Activated T-cell treated with anti-CD3 and anti-CD28 coated beads, Interleukin-2, amount 50 U/mL, for 72 hours (primary cell): ENCODE data around the gene NOX5. TPM values are rescaled to one million over a fixed set of nuclear protein-coding genes. Genes with fewer than 3 reads are reported as not detected.

ENCODE experiments used
- ATAC-seq, 2 donors: fragments of 150-1000 bp; cut with Tn5 transposase; replicated peaks in 1 of 2; 2 replicates each; pipeline ENCODE4 v1.10.0; 2021; ENCODE audit warnings: moderate library complexity in 2 of 2, mild to moderate bottlenecking in 1 of 2
- DNase-seq, 2 donors: peaks; one replicate each; pipeline ENCODE4 v3.0.0; 2021 to 2022; ENCODE audit warnings: mixed read lengths in 1 of 2
- H3K27ac Mint-ChIP-seq: one replicate; pipeline ENCODE4 v1.8.0; 2022; ENCODE audit warnings: mild to moderate bottlenecking, moderate library complexity, mixed read lengths
- H3K27me3 Mint-ChIP-seq: one replicate; pipeline ENCODE4 v1.8.0; 2022; ENCODE audit warnings: low read depth, mixed read lengths
- H3K36me3 Mint-ChIP-seq, 2 donors: one replicate each; pipeline ENCODE4 v1.8.0; 2022; ENCODE audit warnings: mixed read lengths in 2 of 2, mild to moderate bottlenecking in 1 of 2; ENCODE audit not compliant: insufficient read depth in 2 of 2
- H3K4me1 Mint-ChIP-seq: one replicate; pipeline ENCODE4 v1.8.0; 2022; ENCODE audit warnings: low read depth, mixed read lengths
- H3K4me3 Mint-ChIP-seq, 2 donors: one replicate each; pipeline ENCODE4 v1.8.0; 2022; ENCODE audit warnings: mild to moderate bottlenecking in 2 of 2, mixed read lengths in 2 of 2, moderate library complexity in 2 of 2
- H3K9me3 Mint-ChIP-seq, 2 donors: one replicate each; pipeline ENCODE4 v1.8.0; 2022; ENCODE audit warnings: mixed read lengths in 2 of 2
- total RNA-seq, 2 donors: library from RNA; stranded (reverse); gene quantifications; one replicate each; pipeline ENCODE4 v1.2.3, GENCODE V29; 2022

The NOX5 gene
- total RNA-seq, 2 donors from 2014 or later: not detected

DNA sequence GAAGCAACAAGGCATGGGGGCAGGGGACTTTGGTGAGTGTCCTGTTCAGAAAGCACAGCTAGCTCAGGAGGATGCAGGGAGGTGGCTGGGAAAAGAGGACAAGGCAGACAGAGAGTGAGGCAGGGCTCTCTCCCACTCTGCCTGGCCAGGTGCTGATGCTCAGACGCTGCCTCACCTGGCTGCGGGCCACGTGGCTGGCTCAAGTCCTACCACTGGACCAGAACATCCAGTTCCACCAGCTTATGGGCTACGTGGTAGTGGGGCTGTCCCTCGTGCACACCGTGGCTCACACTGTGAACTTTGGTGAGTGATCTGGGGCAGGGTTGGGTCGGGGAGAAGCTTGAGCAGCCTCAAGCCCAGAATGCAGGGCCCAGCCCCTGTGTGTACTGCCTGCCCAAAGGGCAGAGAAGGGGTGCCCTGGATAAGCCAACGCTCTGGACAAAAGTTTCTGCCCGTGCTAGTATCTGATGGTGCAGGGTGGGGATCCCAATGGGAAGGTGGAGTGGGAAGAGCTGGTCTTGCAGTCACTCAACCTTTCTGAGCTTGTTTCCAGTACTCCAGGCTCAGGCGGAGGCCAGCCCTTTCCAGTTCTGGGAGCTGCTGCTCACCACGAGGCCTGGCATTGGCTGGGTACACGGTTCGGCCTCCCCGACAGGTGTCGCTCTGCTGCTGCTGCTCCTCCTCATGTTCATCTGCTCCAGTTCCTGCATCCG is 20.9 kb downstream of the NOX5 start:
- H3K4me3 Mint-ChIP-seq: no peak overlapping the region
- ATAC-seq (peak; percentile 33 to 51), DNase-seq (peak; percentile 19 to 23)
- H3K9me3 Mint-ChIP-seq: no peaks in the 10 kb centered on the region
- no peaks in the 10 kb centered on the region for H3K36me3 Mint-ChIP-seq
- H3K4me1 Mint-ChIP-seq: peaks cover 25% of the 10 kb centered on the region
- H3K27me3 Mint-ChIP-seq: peaks cover 46% of the 10 kb centered on the region
- H3K27ac Mint-ChIP-seq: no peak overlapping the region

DNA sequence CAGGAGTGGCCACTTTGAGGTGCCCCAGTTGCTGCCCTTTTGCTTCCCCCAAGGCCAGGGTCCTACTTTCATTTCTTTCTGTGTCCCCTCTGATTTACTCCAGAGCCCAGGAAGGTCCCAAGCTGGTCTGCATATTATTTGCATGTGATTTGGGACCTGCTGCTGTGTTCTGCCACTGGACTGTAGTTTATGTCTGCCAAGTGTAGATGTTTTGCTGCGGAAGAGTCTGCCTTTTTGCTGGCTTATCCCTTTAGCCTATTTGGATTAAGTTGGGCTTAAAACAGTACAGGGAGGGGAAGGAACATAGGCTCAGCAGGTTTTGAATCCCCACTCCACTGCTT is 21.4 kb downstream of the NOX5 start:
- Mint-ChIP-seq H3K27me3 (peaks cover 40% of the 10 kb centered on the region), H3K9me3 (no peaks in the 10 kb centered on the region), H3K27ac (no peak overlapping the region), H3K36me3 (no peaks in the 10 kb centered on the region), H3K4me3 (no peak overlapping the region), H3K4me1 (peaks cover 25% of the 10 kb centered on the region)
- DNase-seq: no peak
- ATAC-seq: no peak

DNA sequence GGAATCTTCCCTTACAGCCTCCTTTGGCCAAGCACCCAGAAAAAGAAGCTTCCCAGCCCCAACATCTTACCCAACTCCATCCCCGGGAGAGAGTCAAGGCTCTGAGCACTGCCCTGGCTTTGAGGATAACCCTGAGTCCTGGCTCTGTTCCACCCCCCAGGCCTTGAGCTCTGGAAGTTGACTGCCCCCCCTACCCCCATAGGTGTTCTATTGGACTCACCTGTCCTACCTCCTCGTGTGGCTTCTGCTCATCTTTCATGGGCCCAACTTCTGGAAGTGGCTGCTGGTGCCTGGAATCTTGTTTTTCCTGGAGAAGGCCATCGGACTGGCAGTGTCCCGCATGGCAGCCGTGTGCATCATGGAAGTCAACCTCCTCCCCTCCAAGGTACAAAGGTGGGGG is 22.3 kb downstream of the NOX5 start:
- no peak overlapping the region for H3K4me3 Mint-ChIP-seq
- H3K27me3 Mint-ChIP-seq: peaks cover 35% of the 10 kb centered on the region

DNA sequence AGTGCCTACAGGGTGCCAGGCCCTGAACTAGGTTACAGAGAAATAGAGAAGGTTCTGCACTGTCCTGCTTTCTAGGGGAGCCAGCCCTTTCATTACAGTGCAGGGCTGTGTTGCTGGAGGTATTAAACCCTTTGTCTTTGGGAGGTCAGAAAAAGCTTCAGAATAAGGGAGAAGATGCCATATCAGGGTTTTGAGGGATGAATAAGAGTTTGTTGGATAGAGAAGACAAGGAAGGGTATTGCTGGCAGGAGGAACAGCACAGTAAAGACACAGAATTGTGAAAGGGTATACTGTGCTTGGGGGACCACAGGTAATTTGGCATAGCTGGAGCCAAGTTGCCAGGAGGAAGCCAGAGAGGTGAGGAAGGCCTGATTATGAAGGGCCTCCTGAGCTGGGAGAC is 23.0 kb downstream of the NOX5 start:
- Mint-ChIP-seq H3K36me3 (no peaks in the 10 kb centered on the region), H3K27me3 (peaks cover 29% of the 10 kb centered on the region), H3K9me3 (no peaks in the 10 kb centered on the region), H3K4me1 (peaks cover 22% of the 10 kb centered on the region), H3K4me3 (no peak overlapping the region), H3K27ac (no peak overlapping the region)
- no peak for ATAC-seq
- DNase-seq: no peak

More for the DNA sequence above, 22.3 kb downstream of the NOX5 start:
- Mint-ChIP-seq H3K4me1 (peaks cover 24% of the 10 kb centered on the region), H3K27ac (no peak overlapping the region), H3K36me3 (no peaks in the 10 kb centered on the region), H3K9me3 (no peaks in the 10 kb centered on the region)
- no peak for ATAC-seq
- DNase-seq: no peak

DNA sequence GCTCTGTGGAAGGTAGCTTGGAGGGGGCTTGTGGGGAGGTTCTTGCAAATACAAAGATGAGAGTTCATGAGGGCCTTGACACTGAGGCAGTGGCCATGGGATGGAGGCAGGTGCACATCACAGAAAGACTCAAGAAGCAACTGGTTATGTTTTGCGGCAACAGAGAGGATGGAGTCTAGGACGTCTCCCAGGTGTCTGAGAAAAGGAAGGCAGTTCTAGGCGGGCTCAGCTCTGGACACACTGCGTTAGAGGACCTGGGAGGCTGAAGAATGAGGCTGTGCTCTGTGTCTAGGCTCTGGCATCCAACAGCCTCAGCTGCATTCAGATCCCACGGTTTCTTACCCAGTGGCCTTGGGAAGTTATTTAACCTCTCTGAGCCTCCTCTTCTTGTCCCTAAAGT is 23.5 kb downstream of the NOX5 start:
- no peak overlapping the region for H3K27ac Mint-ChIP-seq
- H3K36me3 Mint-ChIP-seq: no peaks in the 10 kb centered on the region
- H3K27me3 Mint-ChIP-seq: peaks cover 25% of the 10 kb centered on the region
- ATAC-seq (no peak), DNase-seq (no peak)
- no peaks in the 10 kb centered on the region for H3K9me3 Mint-ChIP-seq
- no peak overlapping the region for H3K4me3 Mint-ChIP-seq
- peaks cover 22% of the 10 kb centered on the region for H3K4me1 Mint-ChIP-seq

DNA sequence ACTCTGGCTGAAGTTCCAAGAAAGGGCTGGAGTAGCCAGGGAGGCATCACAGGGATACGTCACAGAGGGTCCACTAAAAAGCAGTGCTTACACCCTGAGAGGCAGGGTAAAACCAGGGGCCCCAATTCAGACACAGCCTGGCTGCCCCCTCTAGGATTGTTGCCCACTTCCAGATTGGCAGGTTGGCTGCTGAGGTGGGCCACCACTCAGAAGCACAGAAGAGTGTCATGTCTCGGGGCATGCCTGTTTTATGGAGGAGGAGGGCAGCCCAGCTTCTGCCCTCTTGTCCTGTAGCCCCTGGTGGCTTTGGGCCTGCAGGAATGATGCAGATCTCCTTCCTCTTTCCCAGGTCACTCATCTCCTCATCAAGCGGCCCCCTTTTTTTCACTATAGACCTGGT is 24.0 kb downstream of the NOX5 start:
- H3K4me1 Mint-ChIP-seq: peaks cover 22% of the 10 kb centered on the region
- H3K9me3 Mint-ChIP-seq: no peaks in the 10 kb centered on the region
- H3K27ac Mint-ChIP-seq: no peak overlapping the region
- ATAC-seq (no peak), DNase-seq (no peak)
- H3K27me3 Mint-ChIP-seq: peaks cover 25% of the 10 kb centered on the region
- H3K4me3 Mint-ChIP-seq: no peak overlapping the region
- H3K36me3 Mint-ChIP-seq: no peaks in the 10 kb centered on the region

- Mint-ChIP-seq H3K9me3 (no peaks in the 10 kb centered on the region), H3K27ac (no peak overlapping the region), H3K27me3 (peaks cover 25% of the 10 kb centered on the region), H3K4me1 (peaks cover 12% of the 10 kb centered on the region), H3K36me3 (no peaks in the 10 kb centered on the region), H3K4me3 (no peak overlapping the region)
- ATAC-seq (no peak), DNase-seq (no peak)
Observed at GRCh38 chr15:69039516-69040225, 25.2 kb downstream of the NOX5 start.

GRCh38 chr15:69042531-69042930 is 28.0 kb downstream of the NOX5 start:
- peaks cover 17% of the 10 kb centered on the region for H3K27me3 Mint-ChIP-seq
- H3K9me3 Mint-ChIP-seq: no peaks in the 10 kb centered on the region
- DNase-seq (no peak), ATAC-seq (no peak)
- no peak overlapping the region for H3K4me3 Mint-ChIP-seq
- no peaks in the 10 kb centered on the region for H3K4me1 Mint-ChIP-seq
- no peak overlapping the region for H3K27ac Mint-ChIP-seq
- H3K36me3 Mint-ChIP-seq: no peaks in the 10 kb centered on the region

DNA sequence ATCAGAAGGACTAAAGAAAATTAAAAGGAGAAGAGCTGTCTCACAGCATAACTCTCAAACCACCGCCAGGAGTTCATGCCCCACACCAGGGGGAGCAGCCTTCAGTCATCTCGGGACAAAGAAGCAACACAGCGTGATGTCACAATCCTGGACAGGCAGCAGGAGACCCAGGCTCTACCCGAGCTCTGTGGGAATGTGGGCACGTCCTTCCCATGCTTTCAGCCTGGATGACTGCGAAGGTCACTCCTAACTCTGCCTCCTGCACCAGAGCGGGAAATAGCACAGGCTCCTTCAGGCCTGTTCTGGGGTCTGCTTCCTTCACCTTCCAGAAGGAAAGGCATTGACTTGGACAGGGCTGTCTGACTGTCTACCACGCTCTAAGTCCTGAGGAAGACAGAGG is 31.3 kb downstream of the NOX5 start:
- Mint-ChIP-seq H3K36me3 (no peaks in the 10 kb centered on the region), H3K27ac (no peak overlapping the region), H3K9me3 (no peaks in the 10 kb centered on the region), H3K27me3 (peaks cover 17% of the 10 kb centered on the region), H3K4me1 (no peaks in the 10 kb centered on the region), H3K4me3 (no peak overlapping the region)
- no peak for DNase-seq
- no peak for ATAC-seq

- H3K36me3 Mint-ChIP-seq: no peaks in the 10 kb centered on the region
- no peak overlapping the region for H3K4me3 Mint-ChIP-seq
- ATAC-seq (no peak), DNase-seq (no peak)
- H3K4me1 Mint-ChIP-seq: no peaks in the 10 kb centered on the region
- H3K27me3 Mint-ChIP-seq: peaks cover 23% of the 10 kb centered on the region
- no peak overlapping the region for H3K27ac Mint-ChIP-seq
- no peaks in the 10 kb centered on the region for H3K9me3 Mint-ChIP-seq
Observed at GRCh38 chr15:69046781-69047180, 32.3 kb downstream of the NOX5 start.

DNA sequence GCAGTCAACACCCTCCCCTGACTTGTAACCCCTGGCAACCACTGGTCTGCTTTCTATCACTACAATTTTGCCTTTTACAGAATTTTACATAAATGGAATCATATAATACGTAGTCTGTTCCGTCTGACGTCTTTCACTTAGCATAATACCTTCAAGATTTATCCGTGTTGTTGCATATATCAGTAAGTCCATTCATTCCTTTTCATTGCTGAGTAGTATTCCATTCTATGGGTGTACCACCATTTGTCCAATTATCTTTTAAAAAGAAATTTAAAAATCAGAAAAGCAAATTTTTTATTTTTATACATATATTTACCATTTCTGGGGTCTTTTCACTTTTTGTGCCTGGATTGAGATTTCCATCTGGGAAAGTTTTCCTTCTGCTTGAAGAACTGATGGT is 35.5 kb downstream of the NOX5 start:
- H3K4me3 Mint-ChIP-seq: no peak overlapping the region
- DNase-seq (no peak), ATAC-seq (no peak)
- H3K27me3 Mint-ChIP-seq: peaks cover 23% of the 10 kb centered on the region
- H3K9me3 Mint-ChIP-seq: no peaks in the 10 kb centered on the region
- no peaks in the 10 kb centered on the region for H3K4me1 Mint-ChIP-seq
- H3K27ac Mint-ChIP-seq: no peak overlapping the region
- H3K36me3 Mint-ChIP-seq: no peaks in the 10 kb centered on the region

DNA sequence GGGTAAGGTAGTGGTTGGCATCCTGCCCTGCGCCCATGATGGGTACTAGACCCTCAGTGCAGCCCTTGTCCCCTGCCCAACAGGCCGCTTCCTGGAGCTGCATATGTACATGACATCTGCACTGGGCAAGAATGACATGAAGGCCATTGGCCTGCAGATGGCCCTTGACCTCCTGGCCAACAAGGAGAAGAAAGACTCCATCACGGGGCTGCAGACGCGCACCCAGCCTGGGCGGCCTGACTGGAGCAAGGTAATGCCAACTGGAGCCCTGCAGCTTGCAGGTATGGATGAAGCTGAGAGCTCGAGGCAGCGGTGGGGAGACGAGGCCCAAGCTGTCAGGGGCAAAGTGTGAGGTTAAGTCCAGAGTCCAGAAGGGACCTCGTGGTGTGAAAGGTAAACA is 40.8 kb downstream of the NOX5 start:
- Mint-ChIP-seq H3K9me3 (no peaks in the 10 kb centered on the region), H3K4me1 (peaks cover 11% of the 10 kb centered on the region), H3K27me3 (peaks cover 23% of the 10 kb centered on the region), H3K4me3 (no peak overlapping the region), H3K27ac (no peak overlapping the region), H3K36me3 (no peaks in the 10 kb centered on the region)
- no peak for ATAC-seq
- DNase-seq: no peak

- no peak overlapping the region for H3K27ac Mint-ChIP-seq
- no peak for DNase-seq
- peaks cover 17% of the 10 kb centered on the region for H3K27me3 Mint-ChIP-seq
- H3K36me3 Mint-ChIP-seq: no peaks in the 10 kb centered on the region
- no peak for ATAC-seq
- H3K4me1 Mint-ChIP-seq: peaks cover 22% of the 10 kb centered on the region
- no peak overlapping the region for H3K4me3 Mint-ChIP-seq
- no peaks in the 10 kb centered on the region for H3K9me3 Mint-ChIP-seq
Observed at GRCh38 chr15:69056365-69056764, 41.9 kb downstream of the NOX5 start.
